ENCODE measurements around the gene TKT. TPM values are rescaled to one million over a fixed set of nuclear protein-coding genes. Genes with fewer than 3 reads are reported as not detected.
A peak's percentile ranks its signal among the peaks of the same experiment; 100 is the strongest.

TKT gene
- total RNA-seq, 1 donor from 2014 or later, result 351 TPM

DNA sequence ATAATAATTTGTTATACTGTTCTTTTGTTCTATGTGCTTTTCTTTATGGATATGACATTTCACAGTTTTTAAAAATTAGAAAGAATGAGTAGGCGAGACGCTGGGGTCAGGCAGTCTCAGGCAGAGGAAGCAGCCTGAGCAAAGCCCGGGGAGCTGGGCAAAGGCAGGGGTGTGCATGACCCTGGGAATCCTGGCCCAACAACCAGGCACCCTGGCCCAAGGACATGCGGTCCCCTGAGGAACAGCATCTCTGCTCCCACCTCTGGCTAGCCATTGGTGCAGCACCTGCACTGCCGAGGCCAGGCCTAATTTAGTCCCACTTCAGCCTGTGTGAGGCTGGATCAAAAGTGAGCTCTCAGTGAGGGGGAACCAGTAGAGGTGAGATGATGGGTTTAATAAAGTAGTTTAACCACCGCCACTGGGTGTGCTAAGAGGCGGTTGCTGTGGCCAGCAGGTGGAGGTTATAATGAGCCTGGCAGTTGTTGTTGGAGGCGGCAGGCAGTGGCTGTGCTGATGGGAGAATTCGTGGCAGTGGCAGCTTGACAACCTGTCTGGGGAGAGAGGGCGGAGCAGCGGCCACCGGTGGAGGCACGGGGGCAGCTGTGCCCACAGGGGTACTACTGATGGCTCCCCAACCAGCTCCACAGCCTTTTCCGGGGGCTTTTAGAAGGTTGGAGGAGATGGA is 53.3 kb downstream of the TKT start:
- peaks cover 1% of the 10 kb centered on the region for H3K36me3 Mint-ChIP-seq (ENCODE audit: low read depth)

DNA sequence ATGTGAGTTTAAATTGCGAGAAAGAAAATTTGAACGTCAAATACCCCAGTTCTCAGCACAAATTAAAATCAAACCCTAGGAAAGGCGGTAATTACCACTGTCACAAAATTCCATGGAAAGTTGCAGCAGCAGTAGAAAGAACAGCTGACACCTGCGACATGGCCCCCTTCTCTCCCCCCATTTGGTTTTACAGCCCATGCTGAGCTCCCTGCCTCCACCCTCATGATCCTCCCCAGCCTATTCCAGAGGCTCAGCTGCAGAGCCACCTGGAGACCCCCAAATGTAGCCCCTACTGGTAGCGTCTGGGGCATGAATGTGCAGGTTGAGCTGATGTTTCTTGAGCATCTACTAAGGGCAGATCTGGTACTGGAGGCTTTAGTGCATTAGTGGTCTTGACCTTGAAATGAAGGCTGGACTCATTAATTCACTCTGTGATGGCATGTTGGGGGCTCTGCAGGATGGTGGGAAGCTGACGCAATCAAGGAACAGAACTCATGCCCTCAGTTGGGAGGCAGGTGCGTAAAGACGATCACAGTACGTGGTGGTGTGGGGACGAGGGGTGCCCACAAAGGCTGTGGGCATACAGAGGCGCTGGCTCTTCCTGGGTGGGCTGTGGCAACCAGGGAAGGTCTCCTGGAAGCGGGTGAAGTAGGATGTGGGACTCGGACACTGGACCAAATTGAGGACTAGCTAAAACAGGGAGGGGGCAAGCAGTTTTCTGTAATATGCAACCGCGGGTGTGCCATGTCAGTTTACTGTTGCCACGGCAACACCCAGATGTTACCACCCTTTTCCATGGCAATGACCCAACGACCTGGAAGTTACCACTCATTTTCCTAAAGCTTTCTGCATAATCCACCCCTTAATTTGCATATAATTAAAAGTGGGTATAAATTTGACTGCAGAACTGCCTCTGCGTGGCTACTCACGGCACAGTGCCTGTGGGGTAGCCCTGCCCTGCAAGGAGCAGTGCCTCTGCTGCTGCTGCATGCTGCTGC is 55.0 kb downstream of the TKT start:
- Mint-ChIP-seq H3K36me3 (ENCODE audit: low read depth) (no peaks in the 10 kb centered on the region), H3K27ac (no peak overlapping the region), H3K4me3 (no peak overlapping the region), H3K9me3 (no peaks in the 10 kb centered on the region), H3K27me3 (ENCODE audit: insufficient read depth) (peaks cover 2% of the 10 kb centered on the region), H3K4me1 (ENCODE audit: low read depth) (no peaks in the 10 kb centered on the region)
- DNase-seq (ENCODE audit: low spot score), result no peak
- intact Hi-C loops (cut with micrococcal nuclease), result no loop called here

More for the DNA sequence above, 53.3 kb downstream of the TKT start:
- Mint-ChIP-seq H3K9me3 (peaks cover 4% of the 10 kb centered on the region), H3K4me1 (ENCODE audit: low read depth) (no peaks in the 10 kb centered on the region), H3K4me3 (no peak overlapping the region), H3K27me3 (ENCODE audit: insufficient read depth) (peaks cover 2% of the 10 kb centered on the region), H3K27ac (no peak overlapping the region)
- DNase-seq (ENCODE audit: low spot score), result no peak
- intact Hi-C loops (cut with micrococcal nuclease), result no loop called here

DNA sequence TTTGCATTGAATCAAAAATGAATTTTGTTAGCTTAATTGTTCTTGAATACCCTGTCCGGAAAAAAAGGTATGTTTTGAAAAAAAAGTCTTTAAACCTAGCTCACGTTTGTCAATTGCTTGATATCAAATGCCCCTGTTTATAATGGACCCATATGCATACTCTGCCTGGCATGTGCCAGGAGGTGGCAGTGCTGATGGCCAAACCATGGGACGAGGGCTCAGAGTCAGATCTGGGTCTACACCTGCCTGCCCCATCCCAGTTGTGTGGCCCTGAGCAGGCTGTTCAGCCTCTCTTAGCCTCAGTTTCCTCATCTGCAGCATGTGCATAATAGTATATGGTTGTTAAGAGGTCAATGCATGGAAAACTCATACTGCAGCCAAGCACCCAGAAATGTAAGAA is 56.0 kb downstream of the TKT start:
- peaks cover 2% of the 10 kb centered on the region for H3K27me3 Mint-ChIP-seq (ENCODE audit: insufficient read depth)
- intact Hi-C loops (cut with micrococcal nuclease), result loop anchor here (10.0 kb wide), 1 partner anchor 355 kb away; no protein-coding TSS in a partner anchor

DNA sequence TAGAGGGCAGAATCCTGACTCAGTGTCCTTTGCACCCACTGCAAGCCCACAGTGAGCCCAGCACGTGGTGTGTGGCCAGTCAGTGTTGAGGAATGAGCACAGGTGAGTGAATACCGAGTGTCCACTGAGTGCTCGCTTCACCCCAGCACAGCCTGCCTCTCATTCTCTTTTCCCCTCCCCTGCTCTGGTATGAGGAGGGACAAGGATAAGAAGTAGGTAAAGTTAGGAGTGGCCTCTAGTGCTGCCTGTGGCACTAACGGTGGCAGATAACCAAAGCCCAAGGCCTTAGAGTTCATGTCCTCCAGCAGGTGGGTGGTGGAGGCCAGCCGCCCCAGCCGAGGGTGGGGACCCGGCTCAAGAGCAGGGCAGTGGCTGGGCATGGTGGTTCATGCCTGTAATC is 56.8 kb downstream of the TKT start:
- Mint-ChIP-seq H3K4me3 (no peak overlapping the region), H3K4me1 (ENCODE audit: low read depth) (peaks cover 6% of the 10 kb centered on the region), H3K27me3 (ENCODE audit: insufficient read depth) (peaks cover 2% of the 10 kb centered on the region), H3K27ac (no peak overlapping the region), H3K36me3 (ENCODE audit: low read depth) (no peaks in the 10 kb centered on the region), H3K9me3 (no peaks in the 10 kb centered on the region)
- intact Hi-C loops (cut with micrococcal nuclease), result loop anchor here (10.0 kb wide), 1 partner anchor 354 kb away; no protein-coding TSS in a partner anchor
- DNase-seq (ENCODE audit: low spot score), result no peak

More for the DNA sequence above, 56.0 kb downstream of the TKT start:
- no peak for DNase-seq (ENCODE audit: low spot score)
- Mint-ChIP-seq H3K27ac (no peak overlapping the region), H3K4me3 (no peak overlapping the region), H3K36me3 (ENCODE audit: low read depth) (no peaks in the 10 kb centered on the region), H3K9me3 (no peaks in the 10 kb centered on the region), H3K4me1 (ENCODE audit: low read depth) (peaks cover 6% of the 10 kb centered on the region)

DNA sequence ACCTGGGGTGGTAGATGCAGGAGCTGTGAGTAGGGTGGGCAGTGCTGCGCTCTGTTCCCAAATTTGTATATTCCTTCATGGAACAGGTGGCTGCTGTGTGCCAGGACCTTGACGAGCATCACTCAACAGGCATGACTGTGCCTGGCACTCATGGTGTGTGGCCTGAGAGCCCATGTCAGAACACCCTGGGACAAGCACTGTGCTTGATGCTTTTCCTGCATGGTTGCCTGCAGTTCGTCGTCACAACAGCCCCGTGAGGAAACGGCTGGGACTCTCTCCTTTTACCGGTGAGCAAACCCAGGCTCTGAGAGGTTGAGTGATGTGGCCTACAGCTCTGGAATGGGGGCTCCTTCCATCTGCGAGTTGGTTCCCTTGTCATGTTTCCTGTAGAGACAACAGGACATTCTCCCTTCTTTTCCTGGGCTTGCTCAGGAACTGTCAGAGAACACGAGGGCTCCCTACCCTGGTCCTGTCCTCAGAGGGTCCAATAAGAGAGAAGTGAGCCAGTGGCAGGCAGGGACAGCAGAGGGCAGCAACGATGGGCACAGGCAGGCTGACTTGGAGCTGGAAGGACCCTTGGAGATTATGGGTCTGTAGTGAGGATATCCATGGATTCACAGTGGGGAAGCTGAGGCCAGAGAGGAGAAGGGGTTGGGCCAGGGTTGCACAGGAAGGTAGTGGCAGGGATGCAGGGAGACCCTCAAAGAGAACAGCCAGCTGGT is 57.4 kb downstream of the TKT start:
- no peaks in the 10 kb centered on the region for H3K36me3 Mint-ChIP-seq (ENCODE audit: low read depth)
- no peak for DNase-seq (ENCODE audit: low spot score)
- H3K4me3 Mint-ChIP-seq, result no peak overlapping the region
- H3K9me3 Mint-ChIP-seq, result no peaks in the 10 kb centered on the region
- H3K27ac Mint-ChIP-seq, result no peak overlapping the region
- peaks cover 6% of the 10 kb centered on the region for H3K4me1 Mint-ChIP-seq (ENCODE audit: low read depth)
- peaks cover 2% of the 10 kb centered on the region for H3K27me3 Mint-ChIP-seq (ENCODE audit: insufficient read depth)
- intact Hi-C loops (cut with micrococcal nuclease), result loop anchor here (10.0 kb wide), 1 partner anchor 354 kb away; no protein-coding TSS in a partner anchor

- intact Hi-C loops (cut with micrococcal nuclease), result loop anchor here (1.0 to 10.0 kb wide), 6 partner anchors 36 to 352 kb away; partner anchors contain the start of gene RFT1
- DNase-seq (ENCODE audit: low spot score), result no peak
- Mint-ChIP-seq H3K27ac (no peak overlapping the region), H3K4me1 (ENCODE audit: low read depth) (peaks cover 11% of the 10 kb centered on the region), H3K36me3 (ENCODE audit: low read depth) (peaks cover 8% of the 10 kb centered on the region), H3K27me3 (ENCODE audit: insufficient read depth) (peaks cover 2% of the 10 kb centered on the region), H3K9me3 (no peaks in the 10 kb centered on the region), H3K4me3 (peak overlapping the region; percentile 16)
These were observed 59.0 kb downstream of the TKT start for GRCh38 chr3:53196575-53197407.

GRCh38 chr3:53195602-53196574 is 59.9 kb downstream of the TKT start:
- no peaks in the 10 kb centered on the region for H3K9me3 Mint-ChIP-seq
- H3K4me1 Mint-ChIP-seq (ENCODE audit: low read depth), result peaks cover 11% of the 10 kb centered on the region
- H3K27ac Mint-ChIP-seq, result peak overlapping the region; percentile 56
- peaks cover 8% of the 10 kb centered on the region for H3K36me3 Mint-ChIP-seq (ENCODE audit: low read depth)
- DNase-seq (ENCODE audit: low spot score), result peak; percentile 48
- H3K27me3 Mint-ChIP-seq (ENCODE audit: insufficient read depth), result peaks cover 2% of the 10 kb centered on the region
- H3K4me3 Mint-ChIP-seq, result no peak overlapping the region
- intact Hi-C loops (cut with micrococcal nuclease), result loop anchor here (1.0 to 10.0 kb wide), 6 partner anchors 36 to 351 kb away; partner anchors contain the start of gene RFT1

GRCh38 chr3:53195066-53195450 is 60.8 kb downstream of the TKT start:
- Mint-ChIP-seq H3K4me1 (ENCODE audit: low read depth) (peaks cover 11% of the 10 kb centered on the region), H3K27me3 (ENCODE audit: insufficient read depth) (peaks cover 2% of the 10 kb centered on the region), H3K27ac (peak overlapping the region; percentile 56), H3K9me3 (no peaks in the 10 kb centered on the region), H3K36me3 (ENCODE audit: low read depth) (peaks cover 12% of the 10 kb centered on the region), H3K4me3 (no peak overlapping the region)
- DNase-seq (ENCODE audit: low spot score), result no peak
- intact Hi-C loops (cut with micrococcal nuclease), result loop anchor here (10.0 kb wide), 1 partner anchor 350 kb away; no protein-coding TSS in a partner anchor

GRCh38 chr3:53194210-53195065 is 61.4 kb downstream of the TKT start:
- no peak overlapping the region for H3K27ac Mint-ChIP-seq
- no peaks in the 10 kb centered on the region for H3K27me3 Mint-ChIP-seq (ENCODE audit: insufficient read depth)
- H3K4me3 Mint-ChIP-seq, result no peak overlapping the region
- no peak for DNase-seq (ENCODE audit: low spot score)
- no peaks in the 10 kb centered on the region for H3K9me3 Mint-ChIP-seq
- H3K36me3 Mint-ChIP-seq (ENCODE audit: low read depth), result peaks cover 14% of the 10 kb centered on the region
- intact Hi-C loops (cut with micrococcal nuclease), result loop anchor here (10.0 kb wide), 1 partner anchor 350 kb away; no protein-coding TSS in a partner anchor
- peaks cover 11% of the 10 kb centered on the region for H3K4me1 Mint-ChIP-seq (ENCODE audit: low read depth)

GRCh38 chr3:53193466-53194209 is 62.2 kb downstream of the TKT start:
- H3K4me1 Mint-ChIP-seq (ENCODE audit: low read depth), result peaks cover 11% of the 10 kb centered on the region
- no peaks in the 10 kb centered on the region for H3K27me3 Mint-ChIP-seq (ENCODE audit: insufficient read depth)
- peaks cover 14% of the 10 kb centered on the region for H3K36me3 Mint-ChIP-seq (ENCODE audit: low read depth)
- H3K4me3 Mint-ChIP-seq, result no peak overlapping the region
- no peak overlapping the region for H3K27ac Mint-ChIP-seq
- intact Hi-C loops (cut with micrococcal nuclease), result loop anchor here (10.0 kb wide), 1 partner anchor 349 kb away; no protein-coding TSS in a partner anchor
- no peaks in the 10 kb centered on the region for H3K9me3 Mint-ChIP-seq
- DNase-seq (ENCODE audit: low spot score), result no peak
